K562 (cell line): ENCODE measurements around the gene CHD3. TPM values are rescaled to one million over a fixed set of nuclear protein-coding genes. Genes with fewer than 3 reads are reported as not detected.

Experiments used
- CCNT2 ChIP-seq: IDR thresholded peaks from 2 replicates; pipeline ENCODE4 v1.6.1; 2011; ENCODE audit warnings: borderline replicate concordance, low read depth, mild to moderate bottlenecking, moderate library complexity, mixed read lengths, low read length; ENCODE audit not compliant: insufficient read length; ENCODE audit errors: extremely low read depth
- DDX20 ChIP-seq: fragments of 450-650 bp; IDR thresholded peaks from 2 replicates; pipeline ENCODE4 v1.6.1; 2016; ENCODE audit warnings: missing genetic modification characterization, low read depth, mild to moderate bottlenecking, missing compliant biosample characterization, moderate library complexity
- E4F1 ChIP-seq: fragments of 250-450 bp; sonication (Bioruptor Pico); IDR thresholded peaks from 2 replicates; pipeline ENCODE4 v1.5.0; 2021; ENCODE audit warnings: mild to moderate bottlenecking, borderline replicate concordance
- LCOR ChIP-seq: sonication (generic); formaldehyde crosslinking; IDR thresholded peaks from 2 replicates; pipeline ENCODE4 v1.8.0; 2022; ENCODE audit warnings: mild to moderate bottlenecking, missing genetic modification reagents
- LEF1 ChIP-seq: fragments of 450-650 bp; IDR thresholded peaks from 2 replicates; pipeline ENCODE4 v1.6.1; 2016; ENCODE audit warnings: mild to moderate bottlenecking
- MEF2A ChIP-seq: IDR thresholded peaks from 2 replicates; pipeline ENCODE4 v1.6.1; 2011; ENCODE audit warnings: low read depth, mild to moderate bottlenecking, low read length, moderate library complexity; ENCODE audit not compliant: control insufficient read depth
- NR1H2 ChIP-seq: sonication (generic); formaldehyde crosslinking; IDR thresholded peaks from 2 replicates; pipeline ENCODE4 v1.4.0; 2020; ENCODE audit warnings: mild to moderate bottlenecking, missing genetic modification reagents
- PATZ1 ChIP-seq: fragments of 250-450 bp; sonication (Bioruptor Pico); IDR thresholded peaks from 2 replicates; pipeline ENCODE4 v1.5.0; 2020; ENCODE audit warnings: mild to moderate bottlenecking, borderline replicate concordance
- PCBP2 ChIP-seq: fragments of 200-400 bp; formaldehyde crosslinking; IDR thresholded peaks from 2 replicates; pipeline ENCODE4 v1.6.1; 2018; ENCODE audit warnings: low read length, low read depth, mild to moderate bottlenecking, moderate library complexity; ENCODE audit not compliant: poor library complexity, severe bottlenecking
- POLR3A ChIP-seq: IDR thresholded peaks from 2 replicates; pipeline ENCODE4 v1.6.1; 2011; ENCODE audit warnings: borderline replicate concordance, mild to moderate bottlenecking, moderate library complexity; ENCODE audit not compliant: insufficient read length, insufficient read depth; ENCODE audit errors: extremely low read depth
- RAD51 ChIP-seq: fragments of 450-650 bp; IDR thresholded peaks from 2 replicates; pipeline ENCODE4 v1.7.1; 2016; ENCODE audit warnings: low read depth, mild to moderate bottlenecking, borderline replicate concordance
- ZNF444 ChIP-seq: fragments of 250-450 bp; sonication (Bioruptor Pico); IDR thresholded peaks from 2 replicates; pipeline ENCODE4 v1.4.0; 2020; ENCODE audit warnings: mild to moderate bottlenecking, moderate library complexity
- polyA plus RNA-seq, 8 experiments: library from polyadenylated mRNA; depleted of rRNA in 4 of 8; stranded (reverse) in 5 of 8; unstranded in 3 of 8; fragments of >200 nt; fragmentation: Nextera tagmentation in 2 of 8; fragmentation: Illumina TruSeq in 1 of 8; extraction: Ambion mirVana in 2 of 8; extraction: Trizol in 1 of 8; gene quantifications; 2 replicates each; pipeline versions ENCODE4 v1.2.1 to v1.2.3, GENCODE V29; 2011 to 2014; ENCODE audit warnings: inconsistent platforms in 1 of 8, missing spikeins in 1 of 8
- total RNA-seq, 7 experiments: library from RNA; depleted of rRNA in 6 of 7; stranded (reverse); fragments of >200 nt in 6 of 7; fragmentation: Illumina TruSeq in 2 of 7; extraction: Trizol in 2 of 7; gene quantifications; 2 replicates each; pipeline versions ENCODE4 v1.2.1 to v1.2.3, GENCODE V29; 2011 to 2021; ENCODE audit warnings: low replicate concordance in 1 of 7
- TF ChIP-seq, protein P1 (sequence below): fragments of 450-650 bp; IDR thresholded peaks from 2 replicates; pipeline ENCODE4 v1.7.1; 2018; ENCODE audit warnings: mild to moderate bottlenecking, low read depth; ENCODE audit not compliant: partially characterized antibody
- TF ChIP-seq, protein P2 (sequence below): fragments of 450-650 bp; formaldehyde crosslinking; IDR thresholded peaks from 2 replicates; pipeline ENCODE4 v1.4.0; 2022; ENCODE audit warnings: missing genetic modification characterization
- TF ChIP-seq, protein P3 (sequence below): fragments of 450-650 bp; conservative IDR thresholded peaks from 2 replicates; pipeline ENCODE4 v1.6.1; 2016; ENCODE audit warnings: missing genetic modification characterization, low read depth, mild to moderate bottlenecking, missing compliant biosample characterization, moderate library complexity

The CHD3 gene
- total and polyA plus RNA-seq, 9 of the 15 experiments (the other 6 are each of a cell fraction or from before 2014, with no cell fraction given) = 0.39 to 38.2 (median 21.2) TPM

GRCh38 chr17:7931709-7932482 lies 43.3 kb downstream of the CHD3 start, which contains the start of the genes CNTROB and TRAPPC1 (continued):
- TF ChIP-seq, protein P1, sequence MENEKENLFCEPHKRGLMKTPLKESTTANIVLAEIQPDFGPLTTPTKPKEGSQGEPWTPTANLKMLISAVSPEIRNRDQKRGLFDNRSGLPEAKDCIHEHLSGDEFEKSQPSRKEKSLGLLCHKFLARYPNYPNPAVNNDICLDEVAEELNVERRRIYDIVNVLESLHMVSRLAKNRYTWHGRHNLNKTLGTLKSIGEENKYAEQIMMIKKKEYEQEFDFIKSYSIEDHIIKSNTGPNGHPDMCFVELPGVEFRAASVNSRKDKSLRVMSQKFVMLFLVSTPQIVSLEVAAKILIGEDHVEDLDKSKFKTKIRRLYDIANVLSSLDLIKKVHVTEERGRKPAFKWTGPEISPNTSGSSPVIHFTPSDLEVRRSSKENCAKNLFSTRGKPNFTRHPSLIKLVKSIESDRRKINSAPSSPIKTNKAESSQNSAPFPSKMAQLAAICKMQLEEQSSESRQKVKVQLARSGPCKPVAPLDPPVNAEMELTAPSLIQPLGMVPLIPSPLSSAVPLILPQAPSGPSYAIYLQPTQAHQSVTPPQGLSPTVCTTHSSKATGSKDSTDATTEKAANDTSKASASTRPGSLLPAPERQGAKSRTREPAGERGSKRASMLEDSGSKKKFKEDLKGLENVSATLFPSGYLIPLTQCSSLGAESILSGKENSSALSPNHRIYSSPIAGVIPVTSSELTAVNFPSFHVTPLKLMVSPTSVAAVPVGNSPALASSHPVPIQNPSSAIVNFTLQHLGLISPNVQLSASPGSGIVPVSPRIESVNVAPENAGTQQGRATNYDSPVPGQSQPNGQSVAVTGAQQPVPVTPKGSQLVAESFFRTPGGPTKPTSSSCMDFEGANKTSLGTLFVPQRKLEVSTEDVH = no peak
- TF ChIP-seq LEF1 (no peak), NR1H2 (CRISPR knock-in tag) (no peak), LCOR (CRISPR knock-in tag) (no peak), MEF2A (no peak), PCBP2 (no peak), DDX20 (no peak), ZNF444 (CRISPR knock-in tag) (no peak), POLR3A (no peak), RAD51 (no peak), CCNT2 (peak; percentile 54), PATZ1 (CRISPR knock-in tag) (no peak), E4F1 (CRISPR knock-in tag) (no peak)
- TF ChIP-seq, protein P2, sequence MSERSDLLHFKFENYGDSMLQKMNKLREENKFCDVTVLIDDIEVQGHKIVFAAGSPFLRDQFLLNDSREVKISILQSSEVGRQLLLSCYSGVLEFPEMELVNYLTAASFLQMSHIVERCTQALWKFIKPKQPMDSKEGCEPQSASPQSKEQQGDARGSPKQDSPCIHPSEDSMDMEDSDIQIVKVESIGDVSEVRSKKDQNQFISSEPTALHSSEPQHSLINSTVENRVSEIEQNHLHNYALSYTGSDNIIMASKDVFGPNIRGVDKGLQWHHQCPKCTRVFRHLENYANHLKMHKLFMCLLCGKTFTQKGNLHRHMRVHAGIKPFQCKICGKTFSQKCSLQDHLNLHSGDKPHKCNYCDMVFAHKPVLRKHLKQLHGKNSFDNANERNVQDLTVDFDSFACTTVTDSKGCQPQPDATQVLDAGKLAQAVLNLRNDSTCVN (CRISPR knock-in tag) = 0 out of 2 replicates have a peak, but pooled peaks have one; percentile 7
- TF ChIP-seq, protein P3, sequence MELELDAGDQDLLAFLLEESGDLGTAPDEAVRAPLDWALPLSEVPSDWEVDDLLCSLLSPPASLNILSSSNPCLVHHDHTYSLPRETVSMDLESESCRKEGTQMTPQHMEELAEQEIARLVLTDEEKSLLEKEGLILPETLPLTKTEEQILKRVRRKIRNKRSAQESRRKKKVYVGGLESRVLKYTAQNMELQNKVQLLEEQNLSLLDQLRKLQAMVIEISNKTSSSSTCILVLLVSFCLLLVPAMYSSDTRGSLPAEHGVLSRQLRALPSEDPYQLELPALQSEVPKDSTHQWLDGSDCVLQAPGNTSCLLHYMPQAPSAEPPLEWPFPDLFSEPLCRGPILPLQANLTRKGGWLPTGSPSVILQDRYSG (tag) = peak; percentile 68
